ENCODE measurements around the gene BNIPL.

BNIPL gene

GRCh38 chr1:151056149-151056548, 19.8 kb downstream of the BNIPL start:
- in situ Hi-C loops (cut with HindIII; ENCODE audit: low sequenced_read_pairs) = no loop called here

GRCh38 chr1:151058692-151059091, 22.3 kb downstream of the BNIPL start:
- in situ Hi-C loops (cut with HindIII; ENCODE audit: low sequenced_read_pairs) = no loop called here

DNA sequence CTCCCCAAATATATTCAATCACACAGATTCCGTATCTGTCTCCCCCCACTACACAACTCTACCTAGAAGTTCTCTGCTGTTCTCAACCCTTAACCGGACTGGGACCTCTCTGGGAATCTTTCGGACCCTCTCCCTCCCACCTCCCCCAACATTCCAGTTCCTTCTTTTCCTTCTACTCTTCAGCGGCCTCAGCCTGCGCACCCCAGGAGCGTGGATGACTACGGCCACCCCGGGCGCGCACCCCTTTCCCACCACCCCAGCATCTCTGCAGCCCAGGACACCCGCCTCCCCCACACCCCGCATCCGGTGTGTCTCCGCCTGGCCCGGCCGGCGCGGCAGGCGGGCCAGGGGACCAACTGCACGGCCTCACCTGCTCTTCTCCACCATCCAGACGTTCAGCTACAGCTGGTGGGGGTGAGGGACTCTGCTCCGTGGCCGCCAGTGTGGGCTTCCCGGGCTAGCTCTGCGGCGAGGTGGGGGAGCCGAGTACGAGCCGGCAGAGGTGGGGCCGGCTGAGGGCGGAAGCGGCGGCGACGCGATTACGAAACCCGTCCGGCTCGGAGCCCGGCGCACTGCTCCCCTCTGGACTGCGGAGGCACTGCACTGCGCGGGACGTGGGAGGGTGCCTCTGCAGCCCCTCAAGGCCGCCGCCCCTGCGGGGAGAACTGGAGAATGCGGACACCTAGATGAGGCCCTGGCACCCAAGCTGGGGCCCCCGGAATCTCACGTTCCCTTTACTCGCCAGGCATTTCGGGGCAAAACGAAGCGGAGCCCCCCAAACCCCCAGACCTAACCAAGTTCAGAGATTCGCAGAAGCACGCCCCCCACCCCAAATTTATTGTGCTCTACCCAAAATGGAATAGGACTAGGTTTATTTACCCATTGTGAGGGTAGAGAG, 23.0 kb downstream of the BNIPL start, which contains the start of gene CDC42SE1:
CDC42SE1 (minus strand) TSS at position 514 of the 898 bp plus-strand sequence. CDS start 3,892 bp downstream, outside the sequence.
- in situ Hi-C loops (cut with HindIII; ENCODE audit: low sequenced_read_pairs) = no loop called here

DNA sequence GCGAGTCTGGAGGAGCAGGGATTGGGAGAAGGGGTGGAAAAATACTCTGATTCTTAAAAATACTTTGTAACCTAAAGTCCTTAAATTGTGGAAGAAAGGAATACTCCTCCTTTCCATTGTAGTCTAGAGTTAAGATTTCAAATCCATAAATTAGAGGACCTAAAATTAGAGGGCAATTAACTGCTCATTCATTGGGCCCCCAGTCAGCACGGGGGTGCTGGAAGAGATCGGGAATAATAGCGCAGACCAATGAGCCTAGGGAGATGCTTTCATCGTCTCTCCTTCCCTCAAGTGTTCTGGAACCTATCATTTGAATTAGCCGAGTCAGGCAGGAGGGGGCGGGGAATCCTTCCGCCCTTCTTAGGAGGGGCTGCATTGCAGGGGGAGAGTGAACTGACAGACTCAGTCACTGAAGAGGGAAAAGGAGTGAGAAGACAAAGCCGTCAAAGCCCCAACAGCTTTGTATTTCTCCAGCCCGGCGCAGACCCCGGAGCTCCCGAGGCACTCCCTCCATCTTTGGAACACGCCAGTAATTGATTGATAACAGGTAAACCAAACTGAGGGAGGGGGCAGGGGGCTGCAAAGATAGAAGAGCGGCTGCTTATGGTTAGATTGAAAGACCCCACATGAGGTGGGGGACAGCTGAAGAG, 23.7 kb downstream of the BNIPL start, which contains the start of gene MLLT11:
MLLT11 (plus strand) TSS at position 391 of the 650 bp plus-strand sequence. CDS start 6,828 bp downstream, outside the sequence.
- in situ Hi-C loops (cut with HindIII; ENCODE audit: low sequenced_read_pairs) = no loop called here

- in situ Hi-C loops (cut with HindIII; ENCODE audit: low sequenced_read_pairs) = no loop called here
These were observed 24.5 kb downstream of the BNIPL start for GRCh38 chr1:151060657-151061421.

- in situ Hi-C loops (cut with HindIII; ENCODE audit: low sequenced_read_pairs) = no loop called here
These were observed 25.3 kb downstream of the BNIPL start for GRCh38 chr1:151061704-151062103.

DNA sequence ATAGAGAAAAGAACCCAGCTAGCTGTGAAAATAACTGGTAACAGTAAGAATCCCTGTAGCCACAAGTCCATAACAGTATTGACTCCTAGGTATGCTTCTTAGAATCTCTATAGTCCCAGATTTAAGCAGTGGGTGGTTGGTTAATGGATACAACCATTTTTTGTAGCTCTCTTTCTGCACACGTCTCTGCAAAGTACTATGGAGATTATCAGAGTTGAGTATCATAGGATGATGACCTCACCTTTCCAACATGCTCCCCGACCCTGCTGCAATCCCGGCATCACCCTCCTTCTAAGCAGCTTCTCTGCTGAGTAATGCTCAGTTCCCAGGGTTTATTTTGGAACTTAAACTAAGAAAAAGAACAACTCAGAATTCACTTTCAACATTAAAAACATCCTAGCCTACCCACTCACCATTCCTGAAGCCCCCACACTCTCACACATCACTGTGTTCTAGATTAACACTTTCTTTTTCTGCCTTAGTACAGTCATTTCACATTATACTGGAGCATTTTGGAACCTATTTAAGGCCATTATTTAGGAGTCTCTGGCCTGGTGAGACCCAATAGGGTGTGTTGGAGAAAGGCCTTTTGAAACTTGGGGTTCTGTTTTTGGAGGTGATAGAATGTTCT, 26.5 kb downstream of the BNIPL start:
- in situ Hi-C loops (cut with HindIII; ENCODE audit: low sequenced_read_pairs) = no loop called here

DNA sequence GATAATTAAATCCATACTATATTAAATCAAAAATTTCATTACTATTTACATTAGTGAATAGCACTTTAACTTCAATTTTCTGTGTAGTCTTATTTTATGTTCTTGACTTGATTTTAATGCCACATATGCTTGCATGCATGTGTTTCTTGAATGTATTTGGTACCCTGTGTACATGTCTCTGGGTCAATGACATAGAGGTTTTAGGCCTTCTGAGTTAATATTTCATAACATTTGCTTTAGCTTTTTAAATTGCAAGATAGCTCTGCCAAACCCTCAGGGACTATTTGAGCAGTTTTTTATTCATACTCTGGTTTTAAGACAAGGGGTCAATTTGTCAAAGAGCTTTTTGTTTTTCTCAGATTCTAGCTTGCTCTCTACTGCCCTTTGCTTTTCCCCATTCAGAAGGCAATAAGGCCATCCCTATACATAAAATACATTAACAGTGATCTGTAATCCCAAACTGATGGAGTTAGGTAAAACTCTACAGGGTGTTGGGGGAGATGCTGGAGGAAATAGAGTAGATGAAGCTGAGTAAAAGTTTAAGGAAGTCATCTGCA, 28.8 kb downstream of the BNIPL start:
- in situ Hi-C loops (cut with HindIII; ENCODE audit: low sequenced_read_pairs) = no loop called here

GRCh38 chr1:151067185-151067584, 30.8 kb downstream of the BNIPL start:
- in situ Hi-C loops (cut with HindIII; ENCODE audit: low sequenced_read_pairs) = no loop called here

DNA sequence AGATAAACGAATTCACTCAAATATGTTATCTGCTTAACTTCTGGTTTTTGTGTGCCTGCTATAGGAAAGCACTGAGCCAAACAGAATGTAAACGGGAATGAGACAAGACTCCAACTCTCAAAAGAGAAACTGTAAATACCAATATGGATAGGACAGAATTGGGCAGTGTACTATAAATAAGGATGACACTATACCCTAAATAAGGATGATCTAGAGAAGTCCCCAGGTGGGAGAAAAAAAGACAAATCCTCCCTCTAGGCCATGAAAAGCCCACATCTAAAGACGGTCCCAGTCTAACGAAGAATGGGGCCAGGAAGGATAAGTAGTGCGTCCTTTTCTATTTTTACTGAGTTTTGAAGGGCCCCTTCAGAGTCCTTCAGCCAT, 32.7 kb downstream of the BNIPL start:
- in situ Hi-C loops (cut with HindIII; ENCODE audit: low sequenced_read_pairs) = no loop called here

GRCh38 chr1:151070474-151071276, 34.3 kb downstream of the BNIPL start, which contains the start of gene GABPB2:
Gene GABPB2 (plus strand): TSS chr1:151070761. CDS start chr1:151088190, 17,429 bp downstream.
- in situ Hi-C loops (cut with HindIII; ENCODE audit: low sequenced_read_pairs) = no loop called here

- in situ Hi-C loops (cut with HindIII; ENCODE audit: low sequenced_read_pairs) = no loop called here
These were observed 35.8 kb downstream of the BNIPL start for GRCh38 chr1:151072224-151072623.

DNA sequence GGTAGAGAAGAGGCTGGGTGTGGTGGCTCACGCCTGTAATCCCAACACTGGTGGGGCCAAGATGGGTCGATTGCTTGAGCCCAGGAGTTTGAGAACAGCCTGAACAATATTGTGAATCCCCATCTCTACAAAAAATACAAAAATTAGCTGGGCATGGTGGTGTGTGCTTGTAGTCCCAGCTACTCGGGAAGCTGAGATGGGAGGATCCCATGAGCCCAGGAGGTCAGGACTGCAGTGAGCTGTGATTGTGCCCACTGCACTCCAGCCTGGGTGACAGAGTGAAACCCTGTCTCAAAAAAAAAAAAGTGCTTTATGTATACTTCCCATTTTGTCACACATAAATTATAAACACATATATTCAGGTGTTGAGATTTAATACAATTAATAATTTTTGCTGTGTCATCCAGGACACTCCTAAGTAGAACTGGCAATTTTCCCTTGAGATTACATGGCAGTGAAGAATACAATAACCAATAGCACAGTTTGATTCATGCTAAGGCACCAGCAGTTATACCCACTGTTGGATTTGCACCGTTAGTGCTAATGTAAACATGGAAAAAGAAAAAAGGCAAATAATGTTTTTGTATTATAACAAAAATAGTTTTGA, 49.7 kb downstream of the BNIPL start:
- in situ Hi-C loops (cut with HindIII; ENCODE audit: low sequenced_read_pairs) = no loop called here

Data from DLD1 (cell line).